ENCODE results near the gene LIMD2.

The LIMD2 gene

DNA sequence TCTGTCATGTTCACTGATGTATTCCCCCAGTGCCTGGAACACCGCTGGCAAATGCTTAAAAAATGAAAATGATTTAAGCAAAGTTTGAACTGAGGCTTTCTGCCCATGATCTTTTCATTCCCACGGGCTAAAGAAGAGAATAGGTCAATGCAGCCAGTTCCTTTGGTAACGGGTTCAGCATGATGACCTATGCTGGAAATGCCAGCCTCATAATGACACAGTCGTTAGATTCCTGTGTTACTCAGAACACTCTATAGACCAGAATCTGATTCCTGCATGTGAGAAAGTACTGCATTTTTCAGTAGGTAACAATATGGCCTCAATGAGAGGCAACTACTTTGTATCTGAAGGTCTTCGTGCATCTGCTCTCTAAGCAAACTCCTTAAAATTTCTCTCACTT lies 19.1 kb upstream of the LIMD2 start:
- no peak for DNase-seq (ENCODE audit: low read depth in 1 of 2, low spot score in 1 of 2)
- Histone ChIP-seq H3K27ac (replicated peaks) (no peak overlapping the region), H3K4me3 (replicated peaks; ENCODE audit: insufficient read depth, low read length) (no peak overlapping the region), H3K27me3 (ENCODE audit: insufficient read depth, poor library complexity, severe bottlenecking) (no peaks in the 10 kb centered on the region)
- no peak for TF ChIP-seq GABPA (IDR thresholded peaks at IDR 0.05; ENCODE audit: low read depth)

DNA sequence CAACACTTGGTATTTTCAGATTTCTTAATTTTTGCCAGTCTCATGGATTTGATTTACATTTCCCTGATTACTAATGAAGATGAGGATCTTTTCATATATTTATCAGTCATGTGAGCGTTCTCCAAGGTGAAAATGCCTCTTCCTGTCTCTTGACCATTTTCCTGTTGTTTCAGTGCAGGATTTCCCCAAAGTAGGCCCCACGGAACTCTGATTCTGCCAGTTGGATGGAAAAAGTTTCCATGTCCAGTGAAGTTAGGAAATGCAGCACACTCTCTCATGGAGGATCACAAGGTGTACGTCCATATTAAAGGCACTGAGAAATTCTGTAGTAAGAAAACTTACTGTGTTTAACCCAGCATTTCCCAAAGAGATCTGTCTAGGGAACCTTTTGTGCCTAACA lies 16.5 kb upstream of the LIMD2 start:
- no peak overlapping the region for H3K27ac ChIP-seq (replicated peaks)
- TF ChIP-seq, protein P1, sequence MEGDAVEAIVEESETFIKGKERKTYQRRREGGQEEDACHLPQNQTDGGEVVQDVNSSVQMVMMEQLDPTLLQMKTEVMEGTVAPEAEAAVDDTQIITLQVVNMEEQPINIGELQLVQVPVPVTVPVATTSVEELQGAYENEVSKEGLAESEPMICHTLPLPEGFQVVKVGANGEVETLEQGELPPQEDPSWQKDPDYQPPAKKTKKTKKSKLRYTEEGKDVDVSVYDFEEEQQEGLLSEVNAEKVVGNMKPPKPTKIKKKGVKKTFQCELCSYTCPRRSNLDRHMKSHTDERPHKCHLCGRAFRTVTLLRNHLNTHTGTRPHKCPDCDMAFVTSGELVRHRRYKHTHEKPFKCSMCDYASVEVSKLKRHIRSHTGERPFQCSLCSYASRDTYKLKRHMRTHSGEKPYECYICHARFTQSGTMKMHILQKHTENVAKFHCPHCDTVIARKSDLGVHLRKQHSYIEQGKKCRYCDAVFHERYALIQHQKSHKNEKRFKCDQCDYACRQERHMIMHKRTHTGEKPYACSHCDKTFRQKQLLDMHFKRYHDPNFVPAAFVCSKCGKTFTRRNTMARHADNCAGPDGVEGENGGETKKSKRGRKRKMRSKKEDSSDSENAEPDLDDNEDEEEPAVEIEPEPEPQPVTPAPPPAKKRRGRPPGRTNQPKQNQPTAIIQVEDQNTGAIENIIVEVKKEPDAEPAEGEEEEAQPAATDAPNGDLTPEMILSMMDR (IDR thresholded peaks at IDR 0.05; ENCODE audit: insufficient read depth, low read length) = no peak
- no peaks in the 10 kb centered on the region for H3K27me3 ChIP-seq (ENCODE audit: insufficient read depth, poor library complexity, severe bottlenecking)
- no peak overlapping the region for H3K4me3 ChIP-seq (replicated peaks; ENCODE audit: insufficient read depth, low read length)
- DNase-seq (ENCODE audit: low read depth in 1 of 2, low spot score in 1 of 2) = no peak

DNA sequence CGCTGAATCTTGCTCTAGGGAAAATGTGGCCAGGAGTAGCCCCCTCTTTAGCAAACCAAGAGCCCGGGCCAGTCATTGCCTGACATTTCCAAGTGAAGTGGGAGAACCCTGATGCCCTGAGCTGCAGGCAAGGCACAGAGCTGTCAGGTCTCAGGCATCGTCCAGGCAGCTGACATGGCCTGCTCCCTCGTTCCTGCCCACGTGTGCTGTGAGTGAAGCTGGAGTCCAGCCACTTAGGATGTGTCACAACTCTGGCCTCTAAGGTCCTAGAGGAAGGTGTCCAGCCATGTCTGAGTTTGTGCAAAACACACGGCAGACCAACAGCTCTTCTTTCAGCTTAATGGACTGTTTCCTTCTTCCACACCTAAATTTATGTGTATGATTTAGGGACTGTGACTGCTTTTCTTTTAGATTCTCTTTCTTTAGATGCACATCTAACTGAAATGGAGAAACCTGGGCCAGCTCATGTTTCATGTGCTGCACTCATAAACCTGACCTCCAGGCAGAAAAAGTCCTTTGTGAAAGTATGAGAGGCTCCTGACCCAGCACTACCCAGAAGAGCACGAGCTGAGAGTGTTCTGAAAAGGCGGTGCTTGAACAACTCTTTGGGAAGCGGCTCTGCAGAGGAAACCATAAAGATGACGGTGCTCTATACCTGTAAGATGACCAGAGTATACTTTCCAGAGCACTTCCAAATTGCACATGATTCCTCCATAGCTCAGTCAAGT lies 14.8 kb upstream of the LIMD2 start:
- TF ChIP-seq, protein P2, sequence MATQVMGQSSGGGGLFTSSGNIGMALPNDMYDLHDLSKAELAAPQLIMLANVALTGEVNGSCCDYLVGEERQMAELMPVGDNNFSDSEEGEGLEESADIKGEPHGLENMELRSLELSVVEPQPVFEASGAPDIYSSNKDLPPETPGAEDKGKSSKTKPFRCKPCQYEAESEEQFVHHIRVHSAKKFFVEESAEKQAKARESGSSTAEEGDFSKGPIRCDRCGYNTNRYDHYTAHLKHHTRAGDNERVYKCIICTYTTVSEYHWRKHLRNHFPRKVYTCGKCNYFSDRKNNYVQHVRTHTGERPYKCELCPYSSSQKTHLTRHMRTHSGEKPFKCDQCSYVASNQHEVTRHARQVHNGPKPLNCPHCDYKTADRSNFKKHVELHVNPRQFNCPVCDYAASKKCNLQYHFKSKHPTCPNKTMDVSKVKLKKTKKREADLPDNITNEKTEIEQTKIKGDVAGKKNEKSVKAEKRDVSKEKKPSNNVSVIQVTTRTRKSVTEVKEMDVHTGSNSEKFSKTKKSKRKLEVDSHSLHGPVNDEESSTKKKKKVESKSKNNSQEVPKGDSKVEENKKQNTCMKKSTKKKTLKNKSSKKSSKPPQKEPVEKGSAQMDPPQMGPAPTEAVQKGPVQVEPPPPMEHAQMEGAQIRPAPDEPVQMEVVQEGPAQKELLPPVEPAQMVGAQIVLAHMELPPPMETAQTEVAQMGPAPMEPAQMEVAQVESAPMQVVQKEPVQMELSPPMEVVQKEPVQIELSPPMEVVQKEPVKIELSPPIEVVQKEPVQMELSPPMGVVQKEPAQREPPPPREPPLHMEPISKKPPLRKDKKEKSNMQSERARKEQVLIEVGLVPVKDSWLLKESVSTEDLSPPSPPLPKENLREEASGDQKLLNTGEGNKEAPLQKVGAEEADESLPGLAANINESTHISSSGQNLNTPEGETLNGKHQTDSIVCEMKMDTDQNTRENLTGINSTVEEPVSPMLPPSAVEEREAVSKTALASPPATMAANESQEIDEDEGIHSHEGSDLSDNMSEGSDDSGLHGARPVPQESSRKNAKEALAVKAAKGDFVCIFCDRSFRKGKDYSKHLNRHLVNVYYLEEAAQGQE (IDR thresholded peaks at IDR 0.05; ENCODE audit: insufficient replicate concordance, low read depth) = no peak
- TF ChIP-seq, protein P1 (IDR thresholded peaks at IDR 0.05; ENCODE audit: insufficient read depth, low read length) = no peak
- TF ChIP-seq SPI1 (IDR thresholded peaks at IDR 0.05; ENCODE audit: borderline replicate concordance, low read depth) (no peak), GABPA (IDR thresholded peaks at IDR 0.05; ENCODE audit: low read depth) (no peak), POLR2AphosphoS5 (IDR thresholded peaks at IDR 0.05; ENCODE audit: low read depth) (no peak)
- Histone ChIP-seq H3K4me3 (replicated peaks; ENCODE audit: insufficient read depth, low read length) (no peak overlapping the region), H3K27ac (replicated peaks) (no peak overlapping the region), H3K27me3 (ENCODE audit: insufficient read depth, poor library complexity, severe bottlenecking) (no peaks in the 10 kb centered on the region)
- DNase-seq (ENCODE audit: low read depth in 1 of 2, low spot score in 1 of 2) = no peak

DNA sequence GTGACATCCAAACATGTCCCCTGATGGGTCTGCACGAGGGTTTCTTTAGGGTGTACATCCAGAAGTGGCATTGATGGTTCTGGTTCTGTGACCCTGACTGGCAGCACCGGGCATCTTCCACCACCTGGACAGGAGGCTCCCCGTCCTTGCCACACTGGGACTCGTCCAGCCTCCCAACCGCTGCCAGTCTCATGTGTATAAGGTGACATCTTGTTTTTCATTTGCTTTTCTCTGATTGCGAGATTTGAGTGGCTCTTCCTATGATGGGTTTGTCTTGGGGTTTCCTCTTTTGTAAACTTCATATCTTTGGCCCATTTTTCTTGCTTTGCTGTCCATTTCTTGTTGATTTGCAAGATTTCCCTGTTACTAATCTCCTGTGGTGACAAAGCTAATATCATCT lies 9.2 kb upstream of the LIMD2 start:
- Histone ChIP-seq H3K27ac (replicated peaks) (no peak overlapping the region), H3K27me3 (ENCODE audit: insufficient read depth, poor library complexity, severe bottlenecking) (no peaks in the 10 kb centered on the region), H3K4me3 (replicated peaks; ENCODE audit: insufficient read depth, low read length) (no peak overlapping the region)
- DNase-seq (ENCODE audit: low read depth in 1 of 2, low spot score in 1 of 2) = no peak
- TF ChIP-seq GABPA (IDR thresholded peaks at IDR 0.05; ENCODE audit: low read depth) (no peak), SPI1 (IDR thresholded peaks at IDR 0.05; ENCODE audit: borderline replicate concordance, low read depth) (no peak), POLR2AphosphoS5 (IDR thresholded peaks at IDR 0.05; ENCODE audit: low read depth) (no peak)
- TF ChIP-seq, protein P1 (IDR thresholded peaks at IDR 0.05; ENCODE audit: insufficient read depth, low read length) = no peak
- TF ChIP-seq, protein P2 (IDR thresholded peaks at IDR 0.05; ENCODE audit: insufficient replicate concordance, low read depth) = no peak

Data from HL-60 (cell line).